ENCODE measurements around the gene PEF1. TPM values are rescaled to one million over a fixed set of nuclear protein-coding genes. Genes with fewer than 3 reads are reported as not detected.

Gene PEF1
- total and polyA plus RNA-seq, 2 donors (not counting 3 experiments of a cell fraction or from before 2014, with no cell fraction given) = 73.3 to 161 TPM

- Histone ChIP-seq H3K9ac (replicated peaks; ENCODE audit: extremely low read depth, insufficient read depth, low read length) (no peak overlapping the region), H3K36me3 (ENCODE audit: control insufficient read depth in 2 of 2, extremely low read depth in 1 of 2, insufficient read depth in 2 of 2, low read length in 2 of 2) (no peaks in the 10 kb centered on the region), H3K79me2 (ENCODE audit: control insufficient read depth, insufficient read depth, low read length) (no peaks in the 10 kb centered on the region), H3K27me3 (ENCODE audit: control insufficient read depth in 2 of 2, insufficient read depth in 2 of 2, low read length in 2 of 2) (no peaks in the 10 kb centered on the region), H2AFZ (ENCODE audit: low read depth, low read length) (no peak overlapping the region), H3K4me1 (ENCODE audit: control insufficient read depth, extremely low read depth, insufficient read depth, low read length) (peaks cover 13% of the 10 kb centered on the region), H3K9me1 (replicated peaks; ENCODE audit: control insufficient read depth, extremely low read depth, insufficient read depth, low read length) (no peaks in the 10 kb centered on the region), H3K4me3 (replicated peaks in 1 of 3; ENCODE audit: insufficient read depth in 1 of 3, low read depth in 1 of 3, low read length in 3 of 3) (no peak overlapping the region), H4K20me1 (replicated peaks; ENCODE audit: control insufficient read depth, extremely low read depth, insufficient read depth, low read length) (no peaks in the 10 kb centered on the region), H3K9me3 (replicated peaks; ENCODE audit: control insufficient read depth, insufficient read depth, low read length) (no peaks in the 10 kb centered on the region), H3K27ac (ENCODE audit: insufficient read depth, low read depth, low read length) (no peak overlapping the region), H3K4me2 (ENCODE audit: insufficient read depth, low read length) (no peak overlapping the region)
- TF ChIP-seq GATA2 (IDR thresholded peaks at IDR 0.05; ENCODE audit: insufficient read depth, insufficient read length, low read depth, low read length) (no peak), CTCF (IDR thresholded peaks at IDR 0.05; ENCODE audit: extremely low read depth in 1 of 2, insufficient read depth in 1 of 2, low read depth in 1 of 2, low read length in 2 of 2) (no peak), FOS (IDR thresholded peaks at IDR 0.05; ENCODE audit: borderline replicate concordance, insufficient read depth, low read length) (no peak), MYC (IDR thresholded peaks at IDR 0.05; ENCODE audit: low read depth, low read length) (no peak), POLR2A (IDR thresholded peaks at IDR 0.05; ENCODE audit: low read depth, low read length) (no peak), JUN (IDR thresholded peaks at IDR 0.05; ENCODE audit: borderline replicate concordance, insufficient read depth, insufficient read length, low read depth) (no peak), POLR2AphosphoS5 (IDR thresholded peaks at IDR 0.05; ENCODE audit: insufficient read depth, low read depth, low read length) (no peak), MAX (IDR thresholded peaks at IDR 0.05; ENCODE audit: insufficient read depth, insufficient read length) (no peak), EZH2 (IDR thresholded peaks at IDR 0.05; ENCODE audit: borderline replicate concordance, low read depth, low read length, severe bottlenecking) (no peak)
- CTCF ChIA-PET = interaction anchor here (3.2 to 11.5 kb wide), 5 partner anchors 36 to 122 kb away, joined by 46 to 180 read pairs (median 76); partner anchors contain the start of gene COL16A1
- BruUV-seq (replicated peaks) = no TSS peak
- DNase-seq (ENCODE audit: low read depth, low spot score) (no peak), FAIRE-seq (no peak)
- POLR2A ChIA-PET = no interaction called here
- intact Hi-C loops (cut with micrococcal nuclease) = no loop called here
- dilution Hi-C loops (cut with MboI; ENCODE audit: extremely low pct_ligation_motif_present, low sequenced_read_pairs) = no loop called here
These were observed 22.5 kb upstream of the PEF1 start for GRCh38 chr1:31667065-31667785.
